Dermis lymphatic vessel endothelial cell (primary cell): ENCODE results near the gene GKN2. TPM values are rescaled to one million over a fixed set of nuclear protein-coding genes. Genes with fewer than 3 reads are reported as not detected.

Experiments used
- total RNA-seq: library from RNA; depleted of rRNA; stranded (reverse); fragments of >200 nt; gene quantifications from 2 replicates; pipeline ENCODE4 v1.2.1, GENCODE V29; 2014

GKN2 gene, protein sequence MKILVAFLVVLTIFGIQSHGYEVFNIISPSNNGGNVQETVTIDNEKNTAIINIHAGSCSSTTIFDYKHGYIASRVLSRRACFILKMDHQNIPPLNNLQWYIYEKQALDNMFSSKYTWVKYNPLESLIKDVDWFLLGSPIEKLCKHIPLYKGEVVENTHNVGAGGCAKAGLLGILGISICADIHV
- total RNA-seq: under 0.01 TPM in 1 of 2 replicates, not detected in the other

DNA sequence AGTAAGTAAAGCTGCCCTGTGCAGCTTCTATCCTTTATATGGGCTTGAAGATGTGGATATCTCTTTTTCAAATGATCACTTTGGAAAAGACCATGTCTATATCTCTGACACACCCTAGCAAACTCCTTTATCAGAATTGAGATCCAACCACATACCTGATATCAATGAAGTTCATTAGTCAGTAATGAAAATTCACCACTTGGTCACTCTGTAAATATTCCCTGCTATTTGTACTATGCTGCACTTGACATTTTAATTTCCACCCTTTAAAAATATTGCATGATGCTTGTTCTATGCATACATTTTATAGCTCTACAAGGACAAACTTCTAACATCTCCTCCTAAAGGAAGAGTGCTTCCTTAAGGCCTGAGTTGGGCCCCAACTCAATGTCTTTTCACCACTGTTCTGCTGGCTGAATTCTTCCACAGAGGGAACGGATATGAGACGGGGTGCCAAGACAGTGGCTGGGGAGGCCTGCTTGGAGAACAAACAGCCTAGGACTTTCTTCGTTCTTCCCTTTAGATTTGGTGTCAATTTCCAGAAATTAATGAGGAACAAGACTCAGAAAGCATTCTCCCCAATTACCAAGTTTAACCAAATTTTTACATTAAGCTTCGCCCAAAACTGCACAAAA lies at the start of gene GKN2:
Gene GKN2, minus strand, starts transcription at position 7 of the 635 bp plus-strand sequence. CDS start 32 bp downstream, outside the sequence.

DNA sequence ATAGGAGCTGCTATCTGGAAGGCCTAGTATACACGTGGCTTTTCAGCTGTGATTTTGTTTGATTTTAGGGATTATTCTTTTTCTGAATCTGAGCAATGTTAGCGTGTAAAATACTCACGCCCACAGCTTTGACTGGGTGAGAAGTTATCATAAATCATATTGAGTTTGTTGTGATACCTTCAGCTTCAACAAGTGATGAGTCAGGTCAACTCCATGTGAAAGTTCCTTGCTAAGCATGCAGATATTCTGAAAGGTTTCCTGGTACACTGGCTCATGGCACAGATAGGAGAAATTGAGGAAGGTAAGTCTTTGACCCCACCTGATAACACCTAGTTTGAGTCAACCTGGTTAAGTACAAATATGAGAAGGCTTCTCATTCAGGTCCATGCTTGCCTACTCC lies 21.6 kb upstream of the GKN2 start, which contains the start of gene GKN1:
Gene GKN1, plus strand, starts transcription at position 386 of the 400 bp plus-strand sequence. CDS start 42 bp downstream, outside the sequence.

Other genes with a start within 250 kb of the GKN2 start
- gene ARHGAP25, start 218.1 kb downstream of the GKN2 start, total RNA-seq: 11.2 and 15.0 TPM in 2 replicates
- not detected in 2 replicates for gene BMP10, start 81.5 kb downstream of the GKN2 start, total RNA-seq
- gene GKN1, start 21.7 kb upstream of the GKN2 start, total RNA-seq: not detected in 2 replicates
- gene ANTXR1, start 60.3 kb upstream of the GKN2 start, total RNA-seq: 0.33 and 0.52 TPM in 2 replicates